HG03432 (cell line): ENCODE measurements around the gene SMYD3.

Source experiments
- ATAC-seq: cut with Tn5 transposase; IDR thresholded peaks from one replicate; pipeline ENCODE4 v1.9.1; 2021; ENCODE audit warnings: mild to moderate bottlenecking, moderate library complexity; ENCODE audit not compliant: unreplicated experiment

The SMYD3 gene

DNA sequence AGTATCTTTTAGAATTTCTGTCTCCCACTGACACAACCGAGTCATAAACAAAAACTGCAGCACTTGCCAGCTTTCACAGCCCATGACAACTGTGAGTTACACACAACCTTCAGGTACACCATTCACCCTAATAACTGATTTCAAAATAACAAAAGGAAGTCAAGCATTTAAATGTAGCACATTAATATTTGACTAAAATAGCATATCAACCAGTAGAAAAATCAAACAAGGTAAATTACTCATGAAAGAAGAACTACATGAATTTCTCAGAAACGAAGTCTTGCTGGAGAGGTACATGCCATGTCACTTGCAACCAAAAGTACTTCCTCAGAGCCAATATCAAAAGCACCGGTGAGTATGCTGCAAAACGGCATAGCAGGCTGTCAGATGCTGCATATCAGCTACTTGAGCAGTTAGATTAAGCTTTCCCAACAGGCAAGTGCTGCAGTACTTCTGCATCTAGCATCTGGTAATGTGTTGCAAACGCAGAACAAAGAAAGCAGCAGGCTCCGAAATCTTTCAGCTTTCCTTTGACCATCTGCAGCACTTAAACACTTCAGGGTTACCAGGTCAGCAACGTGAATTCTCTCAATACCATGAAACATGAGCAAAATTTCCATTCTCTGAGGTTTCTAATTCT is 223.2 kb downstream of the SMYD3 start:
- ATAC-seq, result no peak

DNA sequence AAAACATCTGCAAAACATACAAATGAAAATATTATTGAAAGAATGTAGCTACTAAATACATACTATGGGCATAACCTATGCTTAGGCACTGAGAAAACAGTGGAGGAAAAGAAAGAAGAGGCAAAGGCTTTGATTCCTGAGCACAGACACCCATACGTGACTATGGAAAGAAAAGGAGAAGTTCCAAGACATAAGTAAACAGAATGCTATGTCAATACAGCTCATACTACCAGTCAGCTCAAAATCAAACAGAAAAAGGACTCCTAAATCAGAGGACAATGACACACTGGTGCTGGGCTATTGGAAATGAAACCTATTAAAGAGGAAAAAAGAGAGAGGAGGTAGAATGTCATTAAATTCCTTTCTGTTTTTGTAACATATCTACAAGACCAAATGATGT is 225.4 kb downstream of the SMYD3 start:
- ATAC-seq, result no peak

DNA sequence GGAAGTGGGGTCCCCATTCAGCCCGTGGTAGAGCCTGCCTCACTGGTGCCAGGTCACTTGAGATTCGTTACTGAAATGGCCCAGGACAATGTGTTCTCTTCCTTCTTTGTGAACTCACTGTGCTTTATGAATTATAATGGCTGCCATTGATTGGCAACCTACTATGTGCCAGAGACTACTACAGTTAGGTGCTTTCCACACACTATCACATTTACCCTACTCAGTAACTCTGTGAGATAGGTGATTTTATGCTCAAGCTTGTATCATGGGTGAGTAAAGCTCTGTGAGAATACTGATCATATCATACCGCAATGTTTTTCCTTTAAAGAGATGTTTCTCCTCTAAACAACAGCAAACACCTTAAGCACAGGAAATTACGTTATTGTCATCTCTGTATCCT is 225.9 kb downstream of the SMYD3 start:
- no peak for ATAC-seq

DNA sequence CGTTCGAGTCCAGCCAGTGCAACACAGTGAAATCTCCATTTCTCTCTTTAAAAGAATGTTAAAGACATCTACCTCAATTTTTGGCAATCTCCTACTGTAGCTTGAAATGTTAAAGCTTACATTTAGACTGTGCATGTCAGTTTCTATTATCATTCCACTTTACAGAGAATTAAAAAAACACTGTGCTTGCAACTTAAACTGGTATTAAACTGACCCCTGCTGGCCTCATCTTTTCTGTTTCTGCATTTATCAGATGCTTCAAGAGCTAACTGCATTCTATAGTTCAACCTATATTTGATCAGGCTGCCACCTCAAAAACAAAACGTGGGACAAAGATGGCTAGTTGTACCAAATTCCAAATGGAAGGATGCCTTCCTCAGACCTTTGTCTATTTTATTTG is 226.5 kb downstream of the SMYD3 start:
- no peak for ATAC-seq

DNA sequence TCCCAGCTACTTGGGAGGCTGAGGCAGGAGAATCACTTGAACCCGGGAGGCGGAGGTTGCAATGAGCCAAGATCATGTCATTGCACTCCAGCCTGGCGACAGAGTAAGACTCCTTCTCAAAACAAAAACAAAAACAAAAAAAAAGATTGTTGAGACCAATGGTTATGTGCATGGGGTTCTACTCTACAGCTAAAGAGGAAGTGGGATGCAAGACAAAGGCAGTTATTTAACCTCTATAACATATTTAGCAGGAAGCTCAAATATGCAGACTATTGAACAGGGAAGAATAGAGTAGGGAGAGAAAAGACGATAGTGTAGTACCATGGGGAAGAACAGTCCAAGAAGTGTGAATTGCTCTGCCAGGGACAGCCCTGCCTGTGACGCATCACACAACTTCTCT is 227.7 kb downstream of the SMYD3 start:
- no peak for ATAC-seq

DNA sequence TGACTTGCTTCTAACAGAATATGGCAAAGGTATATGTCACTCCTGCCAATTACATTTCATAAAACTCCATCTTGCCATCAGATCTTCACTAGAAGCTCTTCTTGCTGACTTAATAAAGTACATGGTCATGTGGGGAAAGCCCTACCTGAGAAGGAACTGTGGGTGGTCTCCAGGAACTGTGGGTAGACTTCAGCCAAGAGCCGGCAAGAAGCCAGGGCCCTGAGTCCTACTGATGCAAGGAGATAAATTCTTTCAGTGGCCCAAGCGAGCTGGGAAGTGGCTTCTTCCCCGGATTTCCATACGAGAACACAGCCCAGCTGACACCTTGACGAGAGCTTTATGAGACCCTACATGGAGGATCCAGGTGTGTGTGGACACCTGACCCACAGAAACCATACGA is 228.7 kb downstream of the SMYD3 start:
- ATAC-seq, result no peak

DNA sequence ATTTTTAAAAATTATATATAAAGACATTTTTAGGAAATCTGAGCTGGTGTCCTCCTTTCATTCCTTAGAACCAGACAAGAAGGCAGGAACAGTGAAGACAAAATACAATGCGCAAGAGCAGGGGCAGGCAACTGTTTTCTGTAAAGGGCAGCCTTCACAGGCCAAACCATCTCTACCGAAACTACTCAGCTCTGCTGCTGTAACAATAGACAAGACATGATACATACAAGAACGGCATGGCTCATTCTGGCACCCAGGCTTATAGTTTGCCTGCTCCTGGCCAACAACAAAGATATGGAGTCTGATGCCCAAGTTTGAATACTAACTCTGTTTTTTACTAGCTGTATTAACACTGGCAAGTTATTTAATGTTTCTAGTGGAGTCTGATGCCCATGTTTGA is 232.0 kb downstream of the SMYD3 start:
- no peak for ATAC-seq

DNA sequence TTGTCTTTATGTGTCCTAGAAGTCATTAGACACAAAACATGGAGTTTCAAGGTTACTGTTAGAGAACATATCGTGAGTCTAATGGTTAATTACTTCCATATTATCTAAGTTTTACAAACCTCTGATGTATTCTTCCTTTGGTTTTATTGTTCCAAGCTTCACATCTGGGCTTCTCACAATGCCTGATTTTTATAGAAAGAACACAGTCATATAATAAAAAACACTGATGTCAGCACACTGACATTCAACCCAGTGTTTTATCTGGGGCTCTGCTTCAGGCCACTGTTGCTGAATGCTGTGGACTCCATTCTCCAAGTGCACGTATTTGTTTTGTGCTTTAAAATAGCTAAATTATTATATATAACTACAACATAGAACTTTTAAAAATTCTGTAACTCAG is 232.9 kb downstream of the SMYD3 start:
- no peak for ATAC-seq

DNA sequence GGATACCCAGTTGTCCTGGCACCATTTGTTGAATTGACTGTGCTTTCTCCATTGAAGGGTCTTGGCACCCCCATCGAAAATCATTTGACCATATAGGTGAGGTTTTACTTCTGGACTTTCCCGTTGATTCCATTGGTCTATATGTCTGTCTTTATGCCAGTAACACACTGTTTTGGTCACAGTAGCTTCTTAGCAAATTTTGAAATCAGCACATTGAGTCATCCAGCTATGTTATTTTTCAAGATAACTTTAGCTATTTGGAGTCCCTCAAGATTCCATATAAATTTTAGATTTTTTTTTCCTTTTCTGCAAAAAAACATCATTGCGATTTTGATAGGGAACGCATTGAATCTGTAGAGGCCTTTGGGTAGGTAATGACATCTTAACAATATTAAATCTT is 235.6 kb downstream of the SMYD3 start:
- ATAC-seq, result no peak

GRCh38 chr1:246270236-246270635 is 236.8 kb downstream of the SMYD3 start:
- ATAC-seq, result peak; percentile 85

DNA sequence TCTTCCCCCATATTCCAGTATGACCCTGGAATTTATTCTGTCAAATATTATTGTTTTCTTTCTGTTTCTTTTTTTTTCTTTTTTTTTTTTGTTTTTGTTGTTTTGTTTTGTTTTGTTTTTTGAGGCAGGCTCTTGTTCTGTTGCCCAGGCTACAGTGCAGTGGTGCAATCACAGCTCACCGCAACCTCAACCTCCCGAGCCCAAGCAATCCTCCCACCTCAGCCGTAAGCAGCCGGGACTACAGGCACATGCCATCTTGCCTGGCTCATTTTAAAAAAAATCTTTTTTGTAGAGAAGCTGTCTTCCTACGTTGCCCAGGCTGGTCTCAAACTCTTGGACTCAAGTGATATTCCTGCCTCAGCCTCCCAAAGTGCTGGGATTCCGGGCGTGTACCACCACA is 237.6 kb downstream of the SMYD3 start:
- ATAC-seq, result no peak

DNA sequence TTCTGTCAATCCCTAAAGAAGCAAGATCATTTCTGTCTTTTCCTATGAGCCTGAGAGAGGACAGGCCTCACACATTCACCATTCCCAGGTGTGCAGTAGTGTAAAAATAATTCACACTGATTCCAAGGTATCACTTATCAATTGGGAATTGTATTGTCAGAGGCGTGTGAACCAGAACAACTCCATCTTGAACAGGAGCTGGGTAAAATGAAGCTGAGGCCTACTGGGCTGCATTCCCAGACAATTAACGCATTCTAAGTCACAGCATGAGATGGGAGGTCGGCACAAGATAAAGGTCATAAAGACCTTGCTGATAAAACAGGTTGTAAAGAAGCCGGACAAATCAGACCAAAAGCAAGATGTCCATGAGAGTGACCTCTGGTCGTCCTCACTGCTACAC is 239.2 kb downstream of the SMYD3 start:
- ATAC-seq, result no peak

DNA sequence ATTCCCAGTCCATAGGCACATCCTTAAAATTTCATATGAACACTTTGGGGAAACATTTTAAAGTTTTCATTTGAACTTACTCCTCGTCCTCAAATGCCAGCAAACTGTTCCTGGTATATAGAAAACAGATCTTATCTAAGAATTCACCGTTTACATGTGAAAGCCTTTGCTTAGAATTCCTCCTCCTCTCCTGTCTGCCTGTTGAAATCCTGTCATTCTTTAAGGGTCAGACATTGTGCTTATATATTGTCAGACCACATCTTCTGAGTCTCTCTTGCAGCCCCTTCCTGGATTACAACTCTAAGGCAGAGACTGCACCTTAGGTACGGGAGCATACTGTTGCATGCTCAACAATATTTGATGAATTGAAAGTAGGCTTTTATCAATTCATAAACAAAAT is 239.7 kb downstream of the SMYD3 start:
- ATAC-seq, result no peak

DNA sequence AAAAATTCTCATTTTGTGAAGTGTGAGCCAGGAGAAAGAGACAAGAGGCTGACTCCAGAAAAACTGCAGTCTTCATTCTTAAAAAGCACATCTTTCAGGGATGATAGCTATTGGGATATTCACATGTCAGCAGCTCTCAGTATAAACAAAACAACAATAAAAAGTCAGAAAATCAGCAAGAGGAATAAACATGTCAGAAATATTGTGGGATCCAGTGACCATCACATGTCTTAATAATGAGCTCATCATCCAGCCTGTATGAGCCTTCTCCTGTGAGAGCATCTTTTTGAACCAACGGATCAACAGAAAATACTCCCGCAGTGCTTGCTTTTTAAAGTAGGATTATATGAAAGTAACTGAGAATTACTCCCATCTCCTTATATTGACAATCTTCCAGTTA is 241.6 kb downstream of the SMYD3 start:
- no peak for ATAC-seq

DNA sequence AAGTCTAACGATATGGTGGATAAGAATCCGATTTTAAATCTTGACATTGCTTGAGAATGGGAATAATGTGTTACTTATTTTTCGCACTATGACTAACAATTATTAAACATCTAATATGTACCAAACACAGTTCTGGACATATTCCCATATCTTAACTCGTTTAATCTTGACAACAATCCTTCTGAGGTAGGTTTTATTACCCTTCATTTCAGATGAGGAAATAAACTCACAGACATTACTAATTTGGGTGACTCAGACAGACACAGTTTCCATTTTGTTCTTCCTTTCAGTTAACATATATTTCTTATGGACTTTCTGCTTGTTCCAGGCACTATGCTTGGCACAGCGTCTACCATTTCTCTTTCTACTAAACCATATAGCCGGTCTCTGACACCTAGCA is 244.8 kb downstream of the SMYD3 start:
- no peak for ATAC-seq

DNA sequence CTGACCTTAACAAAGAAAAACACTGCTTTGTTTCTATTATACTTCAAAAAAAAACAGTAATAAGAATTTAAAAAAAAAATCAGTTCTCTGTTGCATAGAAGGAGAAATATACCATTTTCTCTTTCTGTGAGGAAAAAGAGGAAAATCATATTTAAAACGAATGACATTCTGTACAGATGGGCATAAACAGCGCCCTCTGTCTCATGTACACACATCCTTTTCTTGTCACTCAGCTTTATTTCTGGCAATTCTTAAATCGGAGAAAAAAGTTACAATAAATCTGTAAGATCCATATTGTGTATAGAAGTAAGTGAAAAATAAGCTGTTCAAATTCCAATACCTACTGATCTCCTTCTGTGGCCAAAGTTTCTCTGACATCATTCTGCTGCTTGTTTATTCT is 245.4 kb downstream of the SMYD3 start:
- no peak for ATAC-seq

- no peak for ATAC-seq
These were observed 248.8 kb downstream of the SMYD3 start for GRCh38 chr1:246258250-246258649.

DNA sequence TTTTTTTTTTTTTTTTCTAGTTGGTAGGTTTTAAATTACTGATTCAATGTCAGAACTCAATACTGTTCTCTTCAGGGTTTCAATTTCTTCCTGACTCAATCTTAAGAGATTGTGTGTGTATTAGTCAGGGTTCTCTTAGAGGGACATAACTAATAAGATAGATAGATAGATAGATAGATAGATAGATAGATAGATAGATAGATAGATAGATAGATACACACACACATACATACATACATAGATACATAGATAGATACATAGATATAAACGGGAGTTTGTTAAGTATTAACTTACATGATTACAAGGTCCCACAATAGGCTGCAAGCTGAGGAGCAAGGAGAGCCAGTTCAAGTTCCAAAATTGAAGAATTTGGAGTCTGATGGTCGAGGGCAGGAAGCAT is 251.3 kb downstream of the SMYD3 start:
- no peak for ATAC-seq

DNA sequence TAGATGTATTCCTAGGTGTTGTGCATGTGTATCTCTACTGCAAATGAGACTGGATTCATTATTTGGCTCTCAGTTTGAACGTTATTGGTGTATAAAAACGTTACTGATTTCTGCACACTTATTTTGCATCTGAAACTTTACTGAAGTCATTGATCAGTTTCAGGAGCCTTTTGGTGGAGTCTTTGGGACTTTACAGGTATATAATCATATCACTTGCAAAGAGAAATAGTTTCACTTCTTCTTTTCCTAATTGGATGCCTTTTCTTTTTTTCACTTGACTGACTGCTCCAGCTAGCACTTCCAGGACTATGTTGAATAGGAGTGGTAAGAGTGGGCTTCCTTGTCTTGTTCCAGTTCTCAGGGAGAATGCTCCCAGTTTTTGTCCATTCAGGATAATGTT is 252.2 kb downstream of the SMYD3 start:
- ATAC-seq, result peak; percentile 64

GRCh38 chr1:246246430-246246829 is 260.6 kb downstream of the SMYD3 start:
- no peak for ATAC-seq

GRCh38 chr1:246245541-246245940 is 261.5 kb downstream of the SMYD3 start:
- ATAC-seq, result no peak

- ATAC-seq, result no peak
These were observed 275.0 kb downstream of the SMYD3 start for GRCh38 chr1:246232126-246232525.

GRCh38 chr1:246226041-246226440 is 281.0 kb downstream of the SMYD3 start:
- ATAC-seq, result no peak
